22Rv1 (cell line): Measurements from ENCODE around the gene PHYH.

ENCODE experiments used
- CTCF ChIP-seq: fragments of 450-650 bp; IDR thresholded peaks from 2 replicates; pipeline ENCODE4 v1.5.1; 2017; ENCODE audit warnings: mild to moderate bottlenecking
- ZFX ChIP-seq: fragments of 450-650 bp; IDR thresholded peaks from 2 replicates; pipeline ENCODE4 v1.6.1; 2017; ENCODE audit warnings: antibody characterized with exemption, borderline replicate concordance

DNA sequence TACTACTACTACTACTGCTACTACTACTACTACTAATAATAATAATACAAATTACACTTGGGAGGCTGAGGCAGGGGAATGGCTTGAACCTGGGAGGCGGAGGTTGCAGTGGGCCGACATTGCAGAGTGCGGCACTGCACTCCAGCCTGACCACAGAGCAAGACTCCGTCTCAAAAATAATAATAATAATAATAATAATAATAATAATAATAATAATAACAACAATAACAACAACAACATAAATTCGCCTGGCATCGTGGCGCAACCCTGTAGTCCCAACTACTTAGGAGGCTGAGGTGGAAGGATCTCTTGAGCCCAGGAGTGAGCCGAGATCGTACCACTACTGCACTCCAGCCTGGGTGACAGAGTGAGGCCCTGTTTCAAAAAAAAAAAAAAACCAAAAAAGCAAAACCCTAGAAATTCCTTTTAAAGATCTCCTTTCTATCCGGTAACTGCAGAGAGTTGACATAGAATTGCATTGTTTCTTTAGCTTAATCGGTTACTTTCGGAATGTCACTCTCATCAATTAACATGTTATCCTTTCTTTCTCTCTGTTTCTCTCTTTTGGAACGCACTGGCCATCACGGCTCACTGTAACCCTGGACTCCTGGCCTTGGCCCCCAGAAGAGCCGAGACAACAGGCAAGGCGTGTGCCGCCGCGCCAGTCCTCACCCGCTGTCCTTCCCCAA, 972 bp downstream of the PHYH start:
- TF ChIP-seq CTCF (no peak), ZFX (no peak)
